ENCODE data around the gene MACROD2. TPM values are rescaled to one million over a fixed set of nuclear protein-coding genes. Genes with fewer than 3 reads are reported as not detected.
A peak's percentile ranks its signal among the peaks of the same experiment; 100 is the strongest.

MACROD2 gene
- 10 to 100 TPM in 1 of 2 donors, 1 to 10 TPM in 1; 8.3 to 21.8 TPM for total RNA-seq

DNA sequence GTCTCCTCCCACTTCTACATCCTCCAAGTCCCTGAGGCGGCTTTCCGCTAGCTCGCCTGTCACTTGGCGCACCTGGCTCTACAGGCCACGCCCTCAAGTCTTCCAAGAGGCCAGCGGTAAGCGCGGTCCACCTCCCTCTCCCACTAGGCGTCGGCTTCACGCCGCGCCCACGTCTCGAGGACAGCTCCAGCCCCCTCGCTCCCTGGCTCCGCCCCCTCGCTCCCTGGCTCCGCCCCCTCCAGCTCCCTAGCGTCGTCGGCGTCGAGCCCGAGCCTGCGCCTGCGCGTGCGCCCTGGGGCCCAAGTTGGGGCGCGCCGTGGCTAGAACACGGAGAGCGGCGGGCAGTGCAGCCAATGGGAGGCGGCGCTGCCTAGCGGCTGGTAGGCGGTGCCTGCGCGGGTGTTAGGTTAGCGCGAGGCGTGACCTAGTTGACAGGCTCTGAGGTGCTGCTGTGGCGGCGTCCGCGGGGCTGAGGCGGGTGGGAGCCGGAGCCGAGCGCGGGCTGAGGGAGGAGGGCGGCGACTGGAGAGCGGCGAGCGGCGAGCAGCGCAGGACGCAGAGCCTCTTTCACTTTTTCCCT, at the start of gene MACROD2:
Gene MACROD2 (plus strand): TSS at position 431 of the 580 bp plus-strand sequence.
- TF ChIP-seq, protein P1, sequence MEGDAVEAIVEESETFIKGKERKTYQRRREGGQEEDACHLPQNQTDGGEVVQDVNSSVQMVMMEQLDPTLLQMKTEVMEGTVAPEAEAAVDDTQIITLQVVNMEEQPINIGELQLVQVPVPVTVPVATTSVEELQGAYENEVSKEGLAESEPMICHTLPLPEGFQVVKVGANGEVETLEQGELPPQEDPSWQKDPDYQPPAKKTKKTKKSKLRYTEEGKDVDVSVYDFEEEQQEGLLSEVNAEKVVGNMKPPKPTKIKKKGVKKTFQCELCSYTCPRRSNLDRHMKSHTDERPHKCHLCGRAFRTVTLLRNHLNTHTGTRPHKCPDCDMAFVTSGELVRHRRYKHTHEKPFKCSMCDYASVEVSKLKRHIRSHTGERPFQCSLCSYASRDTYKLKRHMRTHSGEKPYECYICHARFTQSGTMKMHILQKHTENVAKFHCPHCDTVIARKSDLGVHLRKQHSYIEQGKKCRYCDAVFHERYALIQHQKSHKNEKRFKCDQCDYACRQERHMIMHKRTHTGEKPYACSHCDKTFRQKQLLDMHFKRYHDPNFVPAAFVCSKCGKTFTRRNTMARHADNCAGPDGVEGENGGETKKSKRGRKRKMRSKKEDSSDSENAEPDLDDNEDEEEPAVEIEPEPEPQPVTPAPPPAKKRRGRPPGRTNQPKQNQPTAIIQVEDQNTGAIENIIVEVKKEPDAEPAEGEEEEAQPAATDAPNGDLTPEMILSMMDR (IDR thresholded peaks at IDR 0.05), result peak in 3 of 7 experiments; percentile 43 to 47 (median 45)
- TF ChIP-seq POLR2A (IDR thresholded peaks at IDR 0.05), result peak; percentile 60 to 77 (median 69)
- Histone ChIP-seq H3K4me1 (no peaks in the 10 kb centered on the region), H3K4me3 (peak within 1 kb of the TSS; percentile 33 to 67), H3K27me3 (no peaks in the 10 kb centered on the region), H3K36me3 (replicated peaks in 1 of 2; ENCODE audit: insufficient read depth in 1 of 2, low read depth in 2 of 2) (no peaks in the 10 kb centered on the region), H3K9me3 (no peaks in the 10 kb centered on the region), H3K27ac (peak within 1 kb of the TSS; percentile 57 to 85 (median 70))
- WGBS, 2 donors, result 0 to 3% methylated on average over 30 to 61 of the region's 61 CpGs
- peak; percentile 97 for ATAC-seq
- intact Hi-C loops (cut with DNase I), result no loop called here
- DNase-seq, result peak; percentile 96 to 99 (median 98)

DNA sequence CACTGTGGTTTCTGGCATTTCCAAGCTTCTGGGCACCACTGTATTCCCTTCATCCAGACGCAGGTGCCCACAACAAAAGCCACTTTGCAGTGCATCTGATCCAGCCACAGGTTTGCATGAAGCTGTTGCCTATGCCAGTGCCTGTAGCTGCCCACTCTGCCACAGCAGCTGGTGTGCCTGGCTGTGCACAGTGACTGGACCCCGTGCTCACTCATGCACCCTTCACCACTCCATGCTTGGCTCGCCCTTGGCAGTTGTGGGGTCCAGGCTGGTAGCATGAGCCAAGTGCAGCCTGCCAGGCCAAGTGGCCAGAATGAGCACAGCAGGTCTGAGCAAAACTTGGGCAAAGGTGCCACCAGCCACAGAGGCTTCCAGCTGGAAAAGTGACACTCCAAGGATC, 47.6 kb upstream of the MACROD2 start:
- Histone ChIP-seq H3K4me1 (no peaks in the 10 kb centered on the region), H3K4me3 (no peak overlapping the region), H3K9me3 (no peaks in the 10 kb centered on the region), H3K27ac (no peak overlapping the region), H3K27me3 (no peaks in the 10 kb centered on the region), H3K36me3 (replicated peaks in 1 of 2; ENCODE audit: insufficient read depth in 1 of 2, low read depth in 2 of 2) (no peaks in the 10 kb centered on the region)
- WGBS, 2 donors, result 20 to 76% methylated on average over 1 to 3 of the region's 3 CpGs
- TF ChIP-seq POLR2A (IDR thresholded peaks at IDR 0.05), result no peak
- TF ChIP-seq, protein P1 (IDR thresholded peaks at IDR 0.05), result no peak
- ATAC-seq (no peak), DNase-seq (no peak)
- intact Hi-C loops (cut with DNase I), result no loop called here

DNA sequence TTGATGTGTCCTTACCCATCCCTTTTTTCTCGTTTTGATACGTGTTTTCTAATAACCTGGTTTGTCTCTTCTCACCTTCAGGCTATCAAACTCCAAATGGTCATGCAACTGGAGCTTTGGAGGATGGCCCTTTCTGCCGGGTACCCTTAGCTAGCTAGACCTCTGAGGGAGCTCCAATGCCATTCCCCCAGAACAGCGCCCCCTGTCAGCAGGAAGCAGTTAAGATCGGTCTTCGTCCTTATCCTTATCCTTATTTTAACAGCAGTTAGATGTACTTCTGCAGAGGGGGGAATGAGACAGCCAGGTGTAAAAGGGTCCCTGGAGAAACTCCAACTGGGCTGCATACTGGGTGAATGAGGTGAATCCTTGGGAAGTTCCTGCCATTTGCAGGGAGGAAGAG, 42.1 kb upstream of the MACROD2 start:
- no peak overlapping the region for H3K4me3 ChIP-seq
- DNase-seq (no peak), ATAC-seq (no peak)
- no peaks in the 10 kb centered on the region for H3K4me1 ChIP-seq
- 55 to 66% methylated on average over 6 of the region's 6 CpGs for WGBS, 2 donors
- no peaks in the 10 kb centered on the region for H3K9me3 ChIP-seq
- no peak for TF ChIP-seq POLR2A (IDR thresholded peaks at IDR 0.05)
- TF ChIP-seq, protein P1 (IDR thresholded peaks at IDR 0.05), result no peak
- intact Hi-C loops (cut with DNase I), result no loop called here
- H3K36me3 ChIP-seq (replicated peaks in 1 of 2; ENCODE audit: insufficient read depth in 1 of 2, low read depth in 2 of 2), result no peaks in the 10 kb centered on the region
- no peak overlapping the region for H3K27ac ChIP-seq
- H3K27me3 ChIP-seq, result no peaks in the 10 kb centered on the region

DNA sequence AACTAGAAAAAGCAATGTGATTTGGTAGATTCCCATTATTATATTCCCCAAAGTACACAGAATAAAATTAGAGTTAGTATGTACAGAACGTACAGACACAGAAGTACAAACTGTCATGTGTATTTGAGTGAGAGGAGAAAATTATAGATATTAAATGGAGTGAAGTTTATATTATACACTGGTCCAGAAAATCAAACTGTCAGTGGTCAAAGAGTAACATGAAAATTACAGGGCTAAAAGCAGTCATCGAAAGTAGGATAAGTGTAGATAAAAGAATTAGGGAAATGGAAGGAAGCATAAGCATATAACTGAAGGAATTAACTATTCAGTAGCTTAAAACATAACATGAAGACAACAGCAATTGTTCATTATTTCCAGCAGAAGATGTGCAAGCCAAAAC, 35.2 kb upstream of the MACROD2 start:
- Histone ChIP-seq H3K36me3 (replicated peaks in 1 of 2; ENCODE audit: insufficient read depth in 1 of 2, low read depth in 2 of 2) (no peaks in the 10 kb centered on the region), H3K4me1 (no peaks in the 10 kb centered on the region), H3K27ac (no peak overlapping the region), H3K4me3 (no peak overlapping the region), H3K9me3 (no peaks in the 10 kb centered on the region), H3K27me3 (no peaks in the 10 kb centered on the region)
- intact Hi-C loops (cut with DNase I), result no loop called here
- WGBS, 2 donors, result 67 to 70% methylated on average over 2 of the region's 2 CpGs
- TF ChIP-seq, protein P1 (IDR thresholded peaks at IDR 0.05), result no peak
- TF ChIP-seq POLR2A (IDR thresholded peaks at IDR 0.05), result no peak
- ATAC-seq, result no peak
- no peak for DNase-seq

DNA sequence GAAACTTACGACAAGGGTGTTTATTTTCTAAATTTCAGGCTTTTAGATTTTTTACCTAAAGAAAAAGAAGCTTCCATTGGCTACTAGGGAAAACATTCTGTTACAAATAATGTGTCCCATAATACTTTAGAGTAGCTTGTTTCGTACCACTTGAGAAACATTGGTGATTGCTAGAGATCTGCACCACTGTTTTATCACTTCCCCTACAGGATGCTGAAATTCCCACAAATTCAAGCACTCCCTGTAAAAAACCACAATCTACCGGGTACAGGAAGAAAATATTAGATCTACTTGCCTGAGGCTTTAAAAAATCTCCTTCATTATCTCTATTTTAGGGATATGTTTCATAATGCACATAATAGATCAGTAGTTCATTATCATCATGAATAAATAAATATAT, 34.8 kb upstream of the MACROD2 start:
- DNase-seq (no peak), ATAC-seq (no peak)
- H3K4me1 ChIP-seq, result no peaks in the 10 kb centered on the region
- no peak overlapping the region for H3K27ac ChIP-seq
- intact Hi-C loops (cut with DNase I), result no loop called here
- no peaks in the 10 kb centered on the region for H3K27me3 ChIP-seq
- 54 to 67% methylated on average over 3 of the region's 3 CpGs for WGBS, 2 donors
- TF ChIP-seq POLR2A (IDR thresholded peaks at IDR 0.05), result no peak
- TF ChIP-seq, protein P1 (IDR thresholded peaks at IDR 0.05), result no peak
- no peaks in the 10 kb centered on the region for H3K36me3 ChIP-seq (replicated peaks in 1 of 2; ENCODE audit: insufficient read depth in 1 of 2, low read depth in 2 of 2)
- no peak overlapping the region for H3K4me3 ChIP-seq
- H3K9me3 ChIP-seq, result no peaks in the 10 kb centered on the region

Measured in body of pancreas (tissue), 4 donors.